Left lobe of liver (tissue), 2 donors: ENCODE data around the gene FSTL1. TPM values are rescaled to one million over a fixed set of nuclear protein-coding genes. Genes with fewer than 3 reads are reported as not detected.
A peak's percentile ranks its signal among the peaks of the same experiment; 100 is the strongest.

Experiments used
- ATAC-seq: fragments of 200-7000 bp; cut with Tn5 transposase; one replicate; pipeline ENCODE4 v1.9.1; 2020; ENCODE audit warnings: mild to moderate bottlenecking, moderate library complexity
- DNase-seq: peaks from one replicate; pipeline ENCODE4 v3.0.0-alpha.2; 2020; ENCODE audit warnings: low spot score
- total RNA-seq: library from RNA; stranded (reverse); gene quantifications from one replicate; pipeline ENCODE4 v1.2.1, GENCODE V29; 2021
- donor health status: DM: no; HTN: no; CAD: no; lungs with moderate emphysema.
- donor health status: DM: no; HTN: yes; CAD: no.

Gene FSTL1, protein sequence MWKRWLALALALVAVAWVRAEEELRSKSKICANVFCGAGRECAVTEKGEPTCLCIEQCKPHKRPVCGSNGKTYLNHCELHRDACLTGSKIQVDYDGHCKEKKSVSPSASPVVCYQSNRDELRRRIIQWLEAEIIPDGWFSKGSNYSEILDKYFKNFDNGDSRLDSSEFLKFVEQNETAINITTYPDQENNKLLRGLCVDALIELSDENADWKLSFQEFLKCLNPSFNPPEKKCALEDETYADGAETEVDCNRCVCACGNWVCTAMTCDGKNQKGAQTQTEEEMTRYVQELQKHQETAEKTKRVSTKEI
- 46.9 TPM for total RNA-seq

DNA sequence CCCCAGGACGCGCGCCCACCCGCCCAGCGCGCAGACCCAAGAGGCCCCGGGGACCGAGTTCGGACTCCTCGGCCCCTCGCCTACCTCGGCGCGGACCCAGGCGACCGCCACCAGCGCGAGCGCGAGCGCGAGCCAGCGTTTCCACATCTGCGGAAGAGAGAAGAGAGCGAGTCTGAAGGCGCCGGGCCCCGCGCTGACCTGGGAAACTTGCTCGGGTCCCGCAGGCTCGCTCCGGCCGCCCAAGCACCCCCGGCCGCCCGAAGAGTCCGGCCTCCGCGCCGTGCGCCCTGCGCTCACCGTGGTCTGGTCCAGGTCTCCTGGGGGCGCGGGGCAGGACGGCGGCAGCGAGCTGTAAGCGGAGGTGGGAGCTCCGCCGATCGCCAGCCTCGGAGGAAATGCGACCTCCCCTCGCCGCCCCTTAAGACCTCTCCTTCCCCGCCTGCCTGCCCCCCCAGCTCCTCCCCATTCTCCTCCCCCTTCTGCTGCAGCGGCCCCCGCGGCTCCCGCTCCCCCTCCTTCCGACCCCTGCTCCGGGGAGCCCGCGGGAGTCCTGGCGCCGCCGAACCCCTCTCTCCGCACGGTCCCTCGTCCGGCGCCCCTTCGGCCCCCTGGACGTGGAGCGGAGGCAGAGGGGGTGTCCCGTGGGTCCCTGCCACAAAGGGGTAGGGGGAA lies at the start of gene FSTL1:
FSTL1 (minus strand) TSS at position 393 of the 672 bp plus-strand sequence; CDS start at position 147, 246 bp downstream.
- DNase-seq (peak; percentile 54), ATAC-seq (peak; percentile 70)

DNA sequence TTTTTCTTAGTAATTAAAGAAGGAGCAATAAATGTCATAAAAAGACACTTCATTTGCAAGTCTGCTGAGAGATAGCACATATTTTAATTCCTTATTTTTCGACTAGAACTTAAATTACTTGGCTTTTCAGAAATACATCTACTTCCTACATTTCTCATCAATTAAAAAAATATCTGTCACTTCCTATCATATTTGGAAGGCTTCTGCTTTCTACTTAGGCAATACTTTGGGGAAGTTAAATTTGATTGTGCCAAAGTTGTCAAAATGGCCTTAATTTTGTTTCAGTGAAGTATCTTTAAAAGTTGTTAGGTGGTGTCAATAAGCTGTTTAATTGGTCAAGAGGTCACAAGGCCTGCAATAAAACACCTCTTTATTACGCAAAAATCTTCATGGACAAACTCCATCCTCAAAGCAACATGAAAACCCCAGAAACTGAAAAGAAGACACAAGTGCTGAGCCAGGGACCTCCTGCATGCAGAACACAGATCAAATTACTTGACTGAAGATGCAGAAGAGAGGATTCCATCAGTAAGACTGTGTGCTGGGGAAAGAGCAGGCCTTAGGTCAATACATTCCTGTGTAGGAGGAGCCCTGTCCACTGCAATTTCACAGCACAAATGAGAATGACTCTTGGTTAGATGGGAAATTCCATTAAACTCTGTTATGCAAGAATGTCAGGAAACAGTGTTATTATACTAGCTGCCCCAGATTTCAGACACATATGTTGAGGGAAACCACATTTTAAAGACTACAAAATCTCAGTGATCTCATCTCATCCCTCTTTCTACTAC lies 48.0 kb upstream of the FSTL1 start:
- DNase-seq = no peak
- ATAC-seq = peak; percentile 60

DNA sequence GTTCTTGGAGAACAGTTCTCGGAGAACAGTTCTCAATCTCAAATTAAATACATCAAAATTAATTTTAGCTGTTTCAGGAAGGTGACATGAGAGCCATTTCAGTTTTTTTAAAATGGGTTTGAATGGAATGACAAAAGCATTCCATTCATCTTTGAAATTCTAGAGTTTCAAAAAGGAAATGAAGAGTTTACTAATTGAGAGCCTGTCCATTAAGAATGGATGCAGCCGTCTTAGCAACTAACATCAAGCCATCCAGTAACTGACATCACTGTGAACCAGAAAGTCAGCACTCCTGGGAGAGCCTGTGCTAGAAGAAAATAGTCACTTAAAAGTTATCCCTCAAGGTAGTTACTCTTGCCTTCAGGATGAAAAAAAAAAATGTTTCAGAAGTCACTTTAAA lies 47.0 kb upstream of the FSTL1 start:
- no peak for DNase-seq
- ATAC-seq = no peak

DNA sequence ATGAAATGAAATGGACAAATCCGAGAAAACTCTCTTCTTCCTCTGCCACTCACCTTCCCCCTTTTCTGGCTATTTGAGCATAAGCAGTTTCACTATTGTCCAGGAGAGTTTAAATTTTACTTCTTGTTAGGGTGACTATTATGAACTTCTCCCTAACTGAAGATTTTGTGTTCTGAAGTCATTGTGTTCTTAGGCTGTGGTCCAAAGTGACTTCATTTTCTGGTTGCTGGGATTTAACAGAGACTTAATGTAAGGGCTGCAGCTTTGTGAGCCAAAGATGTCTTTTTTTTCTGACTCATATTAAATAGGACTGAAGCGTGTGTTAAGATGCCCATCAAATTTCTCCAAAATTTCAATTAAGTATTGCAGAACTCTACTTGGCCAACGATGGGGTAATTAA lies 46.5 kb upstream of the FSTL1 start:
- no peak for DNase-seq
- ATAC-seq = no peak

DNA sequence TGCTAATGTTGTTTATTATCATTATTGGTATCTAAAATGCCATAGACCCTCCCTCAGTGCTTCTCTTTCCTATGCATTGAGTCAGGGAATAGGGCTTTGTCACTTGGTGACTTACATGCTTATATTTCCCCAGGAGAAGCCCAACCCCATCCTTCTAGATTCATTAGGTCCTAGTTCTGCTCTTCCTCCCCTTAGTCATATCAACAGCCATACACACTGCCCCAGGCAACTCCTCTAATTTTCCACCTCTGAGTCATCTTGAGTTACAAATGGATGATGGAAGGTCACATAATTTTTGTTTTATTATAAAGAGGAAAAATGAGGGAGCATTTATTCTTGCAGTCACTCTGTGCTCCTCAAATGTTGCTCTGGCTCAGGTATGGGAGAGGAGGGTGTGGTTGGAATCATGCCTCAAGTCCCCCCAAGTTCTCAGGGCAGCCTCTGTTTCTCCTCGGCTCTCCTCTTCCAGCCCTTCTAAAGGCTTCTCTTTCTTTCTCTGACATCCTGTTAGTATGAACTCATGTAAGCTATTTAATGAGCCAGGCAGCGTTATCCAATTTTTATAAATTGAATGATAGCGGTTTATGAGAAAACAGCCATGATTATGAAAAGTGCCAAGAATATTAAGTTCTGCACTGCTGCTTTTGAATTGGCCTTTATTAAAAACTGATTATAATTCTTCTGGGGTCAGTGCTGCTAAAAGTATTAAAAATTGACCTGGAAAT lies 45.6 kb upstream of the FSTL1 start:
- ATAC-seq (no peak), DNase-seq (no peak)

DNA sequence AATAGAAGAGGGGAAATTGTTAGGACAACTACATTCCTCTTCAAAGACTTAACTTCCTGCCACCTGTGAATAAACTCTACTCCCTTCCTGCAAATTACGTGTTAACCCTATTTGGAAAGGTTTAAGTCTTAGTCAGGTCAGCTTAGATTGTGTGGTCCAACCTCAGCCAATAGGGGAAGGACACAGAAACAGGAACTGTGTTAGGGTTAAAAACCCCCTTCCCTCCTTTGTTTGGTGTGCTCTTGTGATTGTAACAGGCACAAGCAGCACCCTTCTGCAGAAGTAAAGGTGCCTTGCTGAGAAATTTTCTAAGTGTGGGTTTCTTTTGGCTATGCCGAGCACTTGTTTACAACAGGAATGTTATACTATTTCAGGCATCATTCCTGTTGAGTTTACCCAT lies 45.0 kb upstream of the FSTL1 start:
- DNase-seq (no peak), ATAC-seq (no peak)

DNA sequence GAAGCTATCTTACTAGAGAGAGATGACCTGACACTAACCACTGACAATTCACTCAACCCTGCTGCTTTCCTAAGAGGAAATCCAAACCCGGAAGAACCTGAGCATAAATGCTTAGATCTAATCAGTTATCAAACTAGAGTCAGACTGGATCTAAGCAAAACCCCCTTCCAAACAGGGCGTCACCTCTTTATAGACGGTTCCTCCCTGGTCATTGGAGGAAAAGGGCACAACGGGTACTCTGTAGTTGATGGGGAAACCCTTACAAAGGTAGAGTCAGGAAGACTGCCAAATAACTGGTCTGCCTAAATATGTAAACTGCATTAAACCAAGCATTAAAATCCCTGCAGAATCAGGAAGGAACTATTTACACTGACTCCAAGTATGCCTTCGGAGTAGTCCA lies 41.3 kb upstream of the FSTL1 start:
- DNase-seq = no peak
- ATAC-seq = no peak

DNA sequence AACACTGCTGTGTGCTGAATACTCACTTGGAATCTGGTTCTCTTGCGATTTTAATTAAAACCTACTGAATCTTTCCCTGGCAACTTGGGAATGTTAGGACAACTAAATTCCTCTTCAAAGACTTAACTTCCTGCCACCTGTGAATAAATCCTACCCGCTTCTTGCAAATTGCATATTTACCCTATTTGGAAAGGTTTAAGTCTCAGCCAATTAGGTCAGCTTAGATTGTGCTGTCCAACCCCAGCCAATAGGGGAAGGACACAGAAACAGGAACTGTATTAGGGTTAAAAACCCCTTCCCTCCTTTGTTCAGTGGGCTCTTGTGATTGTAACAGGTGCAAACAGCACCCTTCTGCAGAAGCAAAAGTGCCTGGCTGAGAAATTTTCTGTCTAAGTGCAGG lies 38.6 kb upstream of the FSTL1 start:
- ATAC-seq (no peak), DNase-seq (no peak)

DNA sequence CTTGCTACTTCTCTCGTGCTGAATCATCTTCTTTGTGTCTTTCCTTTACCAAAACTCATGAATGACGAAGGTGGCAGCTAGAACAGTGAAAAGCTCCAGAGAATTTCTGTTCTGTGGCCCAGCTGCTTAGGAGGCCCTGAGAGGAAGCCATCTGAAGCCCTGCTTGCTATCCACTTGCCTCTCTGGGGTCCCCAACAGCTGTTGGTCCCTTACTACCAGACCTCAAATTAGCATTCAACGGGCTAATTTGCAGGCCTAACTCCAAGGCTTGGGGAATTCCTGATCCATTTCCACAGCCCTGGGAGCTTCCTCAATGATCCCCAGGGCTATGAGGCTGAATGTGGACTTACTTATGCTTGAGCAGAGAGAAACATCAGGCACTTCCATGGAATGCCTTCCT lies 37.5 kb upstream of the FSTL1 start:
- DNase-seq (no peak), ATAC-seq (no peak)

DNA sequence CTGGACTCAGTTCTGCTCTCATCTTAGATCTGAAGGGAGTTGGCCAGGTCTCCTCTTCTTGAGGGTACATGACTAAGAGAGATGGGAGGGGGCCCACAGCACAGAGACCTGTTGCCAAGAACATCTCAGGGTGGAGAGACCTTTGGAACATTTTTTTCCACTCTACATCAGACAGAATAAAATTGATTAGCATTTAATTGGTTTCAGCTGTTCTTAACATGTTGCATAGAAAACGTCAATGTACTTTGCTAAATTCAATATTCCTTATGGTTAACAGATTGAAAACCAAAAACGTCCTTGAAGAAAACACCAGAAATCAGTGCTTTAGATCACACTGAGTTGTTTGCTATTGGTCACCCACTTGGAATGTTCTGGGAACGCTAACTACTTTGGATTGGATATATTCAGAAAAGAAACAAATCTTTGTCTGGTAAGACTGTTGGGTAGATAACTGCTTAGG lies 36.4 kb upstream of the FSTL1 start:
- no peak for ATAC-seq

DNA sequence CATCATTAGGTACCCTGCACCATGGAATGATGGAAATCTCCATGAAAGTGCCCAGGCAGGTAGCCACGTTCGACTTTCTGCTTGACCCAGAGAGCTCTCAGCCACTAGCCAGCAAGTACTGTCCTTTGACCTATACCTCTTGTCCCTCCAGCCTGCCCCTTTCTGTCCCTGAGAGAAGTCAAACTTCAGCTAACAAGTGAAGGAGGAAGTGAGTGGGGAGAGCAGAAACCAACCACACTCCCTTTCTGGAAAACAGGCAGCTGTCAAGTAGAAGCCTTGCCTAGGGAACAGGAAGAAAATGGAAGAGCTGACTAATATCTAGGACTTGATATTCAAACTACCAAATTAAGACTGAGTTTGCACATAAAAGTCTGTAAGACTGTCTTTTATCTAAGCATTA lies 30.3 kb upstream of the FSTL1 start:
- DNase-seq = no peak
- no peak for ATAC-seq

More for the DNA sequence above, 36.4 kb upstream of the FSTL1 start:
- DNase-seq = no peak

DNA sequence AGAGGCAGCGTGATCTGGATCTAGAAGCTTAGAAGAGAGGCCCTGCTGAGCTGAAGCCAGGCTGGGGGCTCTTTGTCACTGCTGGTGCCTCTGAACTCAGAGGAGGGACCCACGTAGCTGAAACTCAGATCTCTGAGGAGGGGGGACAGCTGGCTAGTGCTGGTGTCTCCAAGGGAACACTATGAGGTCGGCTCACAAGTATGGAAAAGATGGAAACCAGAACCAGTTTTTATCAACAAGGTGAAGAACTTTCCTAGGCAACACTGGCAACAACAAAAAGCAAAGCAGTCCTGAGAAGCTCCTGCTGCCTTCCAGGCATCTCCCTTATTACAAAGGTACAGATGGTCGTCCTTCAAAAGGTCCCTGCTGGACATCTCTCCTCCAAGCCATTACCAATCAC lies 27.0 kb upstream of the FSTL1 start:
- no peak for DNase-seq
- no peak for ATAC-seq

DNA sequence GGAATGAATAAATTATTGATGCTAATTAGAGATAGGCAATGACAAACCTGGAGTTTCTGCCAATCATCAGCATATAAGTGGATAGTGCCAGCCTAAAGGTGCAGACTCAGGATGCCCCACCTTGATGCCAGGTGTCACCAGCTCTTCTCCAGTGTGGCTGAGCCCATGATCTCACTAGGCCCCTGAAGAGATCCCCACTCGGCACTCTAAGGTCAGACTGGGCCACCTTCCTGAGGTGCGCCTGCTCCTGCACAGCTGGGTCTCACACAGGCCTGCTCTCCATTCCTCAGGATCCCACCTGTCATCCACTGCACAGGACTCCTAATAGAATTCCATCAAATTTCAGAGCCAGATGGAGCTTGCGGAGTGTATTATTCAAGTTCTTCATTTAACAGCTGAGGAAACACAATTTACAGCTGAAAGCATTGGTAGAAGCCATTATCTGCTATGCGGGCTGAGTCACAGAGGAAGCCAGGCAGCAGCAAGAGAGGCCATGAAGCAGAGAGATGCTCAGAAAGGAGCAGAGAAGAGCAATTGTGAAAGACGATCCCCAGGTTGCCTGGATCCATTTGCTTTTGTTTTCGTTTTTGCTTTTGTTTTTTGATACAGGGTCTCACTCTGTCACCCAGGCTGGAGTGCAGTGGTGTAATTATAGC lies 25.1 kb upstream of the FSTL1 start:
- ATAC-seq (no peak), DNase-seq (no peak)

DNA sequence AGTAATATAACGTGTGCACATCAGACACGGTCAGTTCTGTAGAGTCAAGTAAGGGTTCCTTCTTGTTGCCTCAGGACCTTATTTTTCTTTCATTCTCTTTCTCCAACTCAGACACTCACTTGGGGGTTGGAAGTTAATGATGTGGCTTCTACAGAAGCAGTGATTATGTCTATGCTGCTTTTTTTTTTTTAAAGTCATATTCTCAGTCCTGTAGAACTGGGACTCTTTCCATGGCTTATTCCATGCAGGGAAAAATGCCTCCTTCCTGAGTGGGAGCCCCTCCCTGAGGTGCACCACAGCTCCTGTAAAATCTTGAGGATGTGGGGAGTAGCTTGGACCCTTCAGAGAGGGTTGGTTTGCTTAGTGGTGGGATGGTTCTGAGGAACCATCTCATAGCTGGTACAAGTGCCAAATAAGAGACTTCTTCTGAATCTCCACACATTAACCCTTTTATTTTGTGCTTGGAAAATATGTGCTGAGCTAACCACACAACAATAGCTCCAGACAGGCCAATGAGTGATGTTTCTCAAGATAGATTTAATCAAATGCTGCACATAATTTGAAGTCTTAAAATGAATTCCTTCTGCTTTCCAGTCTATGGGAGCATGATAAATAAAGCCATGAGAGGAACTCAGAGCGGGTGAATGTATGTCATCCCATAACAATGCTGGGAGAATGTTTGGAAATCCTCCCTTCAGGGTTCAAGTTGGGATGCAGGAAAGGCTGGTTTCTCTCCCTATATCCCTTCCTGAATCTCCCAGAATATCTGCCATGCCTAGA lies 23.3 kb upstream of the FSTL1 start:
- ATAC-seq (no peak), DNase-seq (no peak)

DNA sequence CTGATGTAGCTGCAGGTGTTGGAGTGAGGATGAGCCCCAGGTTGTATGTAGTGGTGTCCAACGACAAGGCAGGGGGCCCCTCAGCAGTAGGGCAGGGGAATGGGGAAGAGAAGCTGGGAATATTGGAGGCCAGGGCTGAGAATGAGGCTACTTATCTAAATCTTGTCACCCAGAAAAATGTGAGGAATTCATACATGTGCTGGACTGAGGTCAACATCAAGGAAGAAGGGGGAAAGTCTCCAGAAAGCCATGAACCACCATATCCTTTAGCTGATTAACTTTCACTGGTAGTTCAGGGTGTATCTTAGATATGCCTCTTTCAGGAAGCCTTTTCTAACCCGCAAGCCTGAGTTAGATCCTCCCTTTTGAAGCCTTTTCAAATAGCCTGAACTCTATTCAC lies 22.6 kb upstream of the FSTL1 start:
- DNase-seq = no peak
- no peak for ATAC-seq

DNA sequence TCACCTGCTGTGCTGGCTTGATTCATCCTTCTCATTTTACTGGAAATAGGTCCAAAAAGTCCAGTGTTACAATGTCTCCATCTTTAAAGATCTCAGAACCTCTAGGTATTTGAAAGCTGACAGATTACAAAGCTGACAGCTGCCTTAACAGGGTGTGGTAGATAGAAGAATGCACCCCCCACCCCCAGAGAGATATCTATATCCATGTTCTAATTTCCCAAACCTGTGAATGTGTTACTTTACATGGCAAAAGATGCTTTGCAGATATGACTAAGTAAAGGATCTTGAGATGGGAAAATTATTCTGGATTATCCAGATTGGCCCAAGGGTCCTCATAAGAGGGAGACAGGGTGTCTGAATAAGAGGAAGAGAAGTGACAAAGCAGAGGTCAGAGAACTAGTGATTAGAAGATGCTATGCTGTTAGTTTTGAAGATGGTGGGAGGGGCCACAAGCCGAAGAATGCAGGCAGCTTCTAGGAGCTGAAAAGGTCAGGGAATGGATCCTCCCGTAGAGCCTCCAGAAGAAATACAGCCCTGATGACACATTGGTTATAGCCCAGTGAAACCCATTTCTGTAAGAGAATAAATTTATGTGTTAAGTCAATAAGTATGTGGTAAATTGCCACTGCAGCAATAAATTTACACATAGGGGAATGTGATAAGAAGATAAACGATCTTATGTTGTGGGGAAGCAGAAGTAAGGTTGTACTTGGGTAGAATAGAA lies 21.5 kb upstream of the FSTL1 start:
- ATAC-seq = no peak
- DNase-seq = no peak

DNA sequence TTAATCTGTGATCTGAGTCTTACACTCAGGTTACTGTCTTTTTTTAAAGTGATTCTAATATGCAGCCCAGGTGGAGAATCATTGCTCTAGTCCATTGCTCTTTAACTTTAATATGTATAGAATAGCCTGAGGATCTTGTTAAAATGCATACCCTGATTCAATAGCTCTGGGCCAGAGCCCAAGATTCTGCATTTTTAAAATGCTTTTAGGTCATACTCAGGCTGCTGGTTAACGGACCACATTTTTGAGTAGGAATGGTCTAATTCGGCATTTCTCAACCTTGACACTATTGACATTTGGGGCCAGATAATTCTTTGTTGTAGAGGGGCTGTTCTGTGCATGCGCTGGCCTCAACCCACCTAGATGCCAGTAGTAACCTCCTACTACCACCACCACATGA lies 20.9 kb upstream of the FSTL1 start:
- ATAC-seq (no peak), DNase-seq (no peak)

DNA sequence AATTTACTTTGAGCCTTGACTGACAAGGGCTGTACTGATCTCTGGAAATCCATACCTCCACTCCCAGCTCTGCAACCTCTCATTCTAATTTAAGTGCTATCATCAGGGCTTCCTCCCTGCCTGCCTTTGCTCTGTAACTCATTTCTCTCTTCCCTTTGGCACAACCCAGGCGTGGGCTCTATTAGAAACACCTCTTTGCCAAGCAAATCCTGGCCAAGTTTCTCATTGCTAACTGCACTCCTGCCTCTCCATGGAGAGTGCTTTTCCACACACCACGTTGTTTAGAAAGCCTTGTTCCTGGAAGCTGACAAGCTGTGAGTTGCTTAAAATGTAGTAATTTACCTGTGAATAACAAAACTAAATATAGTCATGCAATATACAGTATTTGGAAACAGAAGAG lies 20.1 kb upstream of the FSTL1 start:
- peak; percentile 89 for ATAC-seq

DNA sequence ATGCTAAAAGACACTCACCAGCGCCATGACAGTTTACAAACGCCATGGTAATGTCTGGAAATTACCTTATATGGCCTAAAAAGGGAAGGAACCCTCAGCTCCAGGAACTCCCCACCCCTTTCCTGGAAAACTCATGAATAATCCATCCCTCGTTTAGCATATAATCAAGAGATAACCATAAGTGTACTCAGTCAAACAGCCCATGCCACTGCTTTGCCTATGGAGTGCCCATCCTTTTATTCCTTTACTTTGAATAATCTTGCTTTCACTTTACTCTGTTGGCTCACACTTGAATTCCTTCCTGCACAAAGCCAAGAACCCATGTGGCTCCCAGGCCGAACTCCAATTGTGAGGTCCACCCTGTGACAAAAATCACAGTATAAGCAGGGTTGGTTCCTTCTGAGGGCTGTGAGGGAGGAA lies 19.1 kb upstream of the FSTL1 start:
- DNase-seq (no peak), ATAC-seq (no peak)

More for the DNA sequence above, 20.1 kb upstream of the FSTL1 start:
- no peak for DNase-seq
